Glomerular visceral epithelial cell (primary cell): Measurements from ENCODE around the gene ONECUT3.

ENCODE experiments used
- DNase-seq: peaks from one replicate; pipeline ENCODE4 v3.0.0-alpha.2; 2016; ENCODE audit errors: extremely low spot score

The ONECUT3 gene

GRCh38 chr19:1739960-1740629, 13.2 kb upstream of the ONECUT3 start:
- no peak for DNase-seq

- DNase-seq, result no peak
These were observed 10.2 kb upstream of the ONECUT3 start for GRCh38 chr19:1742989-1743696.

- DNase-seq, result no peak
These were observed 9.1 kb upstream of the ONECUT3 start for GRCh38 chr19:1744133-1744665.

GRCh38 chr19:1744822-1745563, 8.3 kb upstream of the ONECUT3 start:
- DNase-seq, result no peak

GRCh38 chr19:1745589-1746031, 7.7 kb upstream of the ONECUT3 start:
- DNase-seq, result no peak

- peak; percentile 53 for DNase-seq
These were observed 6.7 kb upstream of the ONECUT3 start for GRCh38 chr19:1746401-1747284.

- peak; percentile 99 for DNase-seq
These were observed 5.8 kb upstream of the ONECUT3 start for GRCh38 chr19:1747285-1748114.

GRCh38 chr19:1748115-1748872, 5.0 kb upstream of the ONECUT3 start:
- DNase-seq, result no peak

- DNase-seq, result no peak
These were observed 4.4 kb upstream of the ONECUT3 start for GRCh38 chr19:1748873-1749341.

- DNase-seq, result no peak
These were observed 3.6 kb upstream of the ONECUT3 start for GRCh38 chr19:1749373-1750342.

GRCh38 chr19:1750343-1751021, 2.8 kb upstream of the ONECUT3 start:
- no peak for DNase-seq

GRCh38 chr19:1751367-1752008, 1.8 kb upstream of the ONECUT3 start:
- no peak for DNase-seq

- DNase-seq, result no peak
These were observed 1.1 kb upstream of the ONECUT3 start for GRCh38 chr19:1752009-1752756.

- no peak for DNase-seq
These were observed 821 bp downstream of the ONECUT3 start for GRCh38 chr19:1754018-1754635.

GRCh38 chr19:1754636-1755466, 1.5 kb downstream of the ONECUT3 start:
- no peak for DNase-seq
